Hepatocyte (in vitro differentiated cells): ENCODE results near the gene CRABP1. TPM values are rescaled to one million over a fixed set of nuclear protein-coding genes. Genes with fewer than 3 reads are reported as not detected.

ENCODE experiments used
- DNase-seq: peaks from one replicate; pipeline ENCODE4 v3.0.0-alpha.2; 2016; ENCODE audit warnings: low spot score
- H2AFZ ChIP-seq: fragments of 200-600 bp; sonication (generic); 2 replicates; pipeline ENCODE4 v1.6.0; 2016; ENCODE audit warnings: antibody characterized with exemption, mild to moderate bottlenecking
- H3K27ac ChIP-seq: fragments of 200-600 bp; sonication (generic); 2 replicates; pipeline ENCODE4 v1.5.1; 2016; ENCODE audit warnings: mild to moderate bottlenecking
- H3K27me3 ChIP-seq: fragments of 200-600 bp; sonication (generic); 2 replicates; pipeline ENCODE4 v1.6.1; 2016
- H3K36me3 ChIP-seq: fragments of 200-600 bp; sonication (generic); replicated peaks from 2 replicates; pipeline ENCODE4 v1.5.1; 2016; ENCODE audit warnings: low read depth; ENCODE audit not compliant: insufficient read depth
- H3K4me1 ChIP-seq: fragments of 200-600 bp; sonication (generic); 2 replicates; pipeline ENCODE4 v1.5.1; 2016; ENCODE audit warnings: mild to moderate bottlenecking, moderate library complexity; ENCODE audit not compliant: insufficient read depth
- H3K4me2 ChIP-seq: fragments of 200-600 bp; sonication (generic); 2 replicates; pipeline ENCODE4 v1.6.0; 2016
- H3K4me3 ChIP-seq: fragments of 200-600 bp; sonication (generic); 2 replicates; pipeline ENCODE4 v1.5.1; 2016; ENCODE audit warnings: mild to moderate bottlenecking
- H3K79me2 ChIP-seq: fragments of 200-600 bp; sonication (generic); 2 replicates; pipeline ENCODE4 v1.6.0; 2017; ENCODE audit warnings: mild to moderate bottlenecking
- H3K9me2 ChIP-seq: fragments of 200-600 bp; sonication (generic); replicated peaks from 2 replicates; pipeline ENCODE4 v1.6.0; 2017; ENCODE audit warnings: mild to moderate bottlenecking; ENCODE audit not compliant: insufficient read depth
- H3K9me3 ChIP-seq: fragments of 200-600 bp; sonication (generic); 2 replicates; pipeline ENCODE4 v1.5.1; 2016; ENCODE audit warnings: low read depth, mild to moderate bottlenecking
- H4K20me1 ChIP-seq: fragments of 200-600 bp; sonication (generic); 2 replicates; pipeline ENCODE4 v1.6.0; 2016; ENCODE audit warnings: mild to moderate bottlenecking; ENCODE audit not compliant: insufficient read depth, poor library complexity, severe bottlenecking
- CTCF ChIP-seq: fragments of 200-600 bp; sonication (generic); IDR thresholded peaks from 2 replicates; pipeline ENCODE4 v1.5.1; 2016; ENCODE audit warnings: antibody characterized with exemption, mild to moderate bottlenecking; ENCODE audit not compliant: poor library complexity
- EZH2 ChIP-seq: fragments of 200-600 bp; sonication (generic); IDR thresholded peaks from 2 replicates; pipeline ENCODE4 v1.6.1; 2016; ENCODE audit warnings: antibody characterized with exemption, mild to moderate bottlenecking, borderline replicate concordance
- EZH2phosphoT487 ChIP-seq: fragments of 200-600 bp; sonication (generic); IDR thresholded peaks from one replicate; pipeline ENCODE4 v1.6.1; 2018; ENCODE audit warnings: antibody characterized with exemption, mild to moderate bottlenecking, low read depth, moderate library complexity; ENCODE audit not compliant: unreplicated experiment, severe bottlenecking
- WGBS: methylation state at CpG from one replicate; pipeline ENCODE4 v1.1.6; 2016; ENCODE audit warnings: low lambda C conversion rate; ENCODE audit errors: missing lambda C conversion rate; 5-methylcytosine and 5-hydroxymethylcytosine counted together
- polyA plus RNA-seq: library from polyadenylated mRNA; unstranded; fragments of >200 nt; fragmentation: Nextera tagmentation; extraction: Ambion mirVana; gene quantifications from 2 replicates; pipeline ENCODE4 v1.2.1, GENCODE V29; 2016
- total RNA-seq: library from RNA; depleted of rRNA; stranded (reverse); fragments of >200 nt; gene quantifications from 2 replicates; pipeline ENCODE4 v1.2.3, GENCODE V29; 2014

The CRABP1 gene
- total and polyA plus RNA-seq, 2 experiments from 2014 or later = 140 to 179 TPM

- no peak for TF ChIP-seq EZH2phosphoT487
- no peak for TF ChIP-seq EZH2
- TF ChIP-seq CTCF = no peak
- Histone ChIP-seq H3K9me2 (no peaks in the 10 kb centered on the region), H3K9me3 (no peaks in the 10 kb centered on the region), H3K4me1 (peaks cover 14% of the 10 kb centered on the region), H3K4me2 (no peak overlapping the region), H3K36me3 (no peaks in the 10 kb centered on the region), H2AFZ (no peak overlapping the region), H3K4me3 (no peak overlapping the region), H3K27me3 (no peaks in the 10 kb centered on the region), H4K20me1 (no peaks in the 10 kb centered on the region), H3K27ac (no peak overlapping the region), H3K79me2 (no peaks in the 10 kb centered on the region)
- 65% methylated on average over 7 of the region's 7 CpGs for whole genome bisulfite sequencing
- DNase-seq = no peak
Observed at GRCh38 chr15:78314181-78314581, 26.0 kb upstream of the CRABP1 start.

DNA sequence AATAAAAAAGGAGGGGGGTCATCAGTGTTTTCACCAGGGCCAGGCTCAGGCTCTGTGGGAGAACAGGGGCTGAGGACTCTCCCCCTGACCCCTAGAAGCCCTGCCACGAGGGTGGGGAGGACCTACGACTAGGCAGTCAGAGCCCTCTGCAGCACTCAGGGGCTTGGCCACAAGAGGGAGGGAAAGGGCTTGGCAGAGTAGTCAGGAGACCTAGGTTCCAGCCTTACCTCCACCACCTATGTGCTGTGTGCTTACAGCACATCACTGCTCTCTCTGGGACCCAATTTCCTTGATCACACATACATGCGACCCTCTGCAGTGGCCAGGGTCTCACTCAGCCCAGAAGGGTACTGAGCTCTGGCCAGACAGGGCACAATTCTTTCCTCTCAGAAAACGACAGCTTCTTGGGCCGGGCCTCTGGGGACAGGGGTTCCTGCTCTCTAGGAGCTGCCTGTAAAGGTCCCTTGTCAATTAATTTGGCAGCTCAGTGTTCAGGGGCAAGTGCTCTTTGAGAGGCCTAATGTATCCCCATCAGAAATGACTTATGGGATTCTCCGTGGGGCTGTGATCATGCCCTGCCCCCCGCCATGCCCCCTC is 24.4 kb upstream of the CRABP1 start:
- H4K20me1 ChIP-seq = no peaks in the 10 kb centered on the region
- no peaks in the 10 kb centered on the region for H3K9me2 ChIP-seq
- no peaks in the 10 kb centered on the region for H3K27me3 ChIP-seq
- H3K36me3 ChIP-seq = no peaks in the 10 kb centered on the region
- H3K79me2 ChIP-seq = no peaks in the 10 kb centered on the region
- H2AFZ ChIP-seq = no peak overlapping the region
- no peak overlapping the region for H3K4me3 ChIP-seq
- H3K4me2 ChIP-seq = no peak overlapping the region
- 77% methylated on average over 7 of the region's 7 CpGs for WGBS
- peak overlapping the region; percentile 98 for H3K27ac ChIP-seq
- TF ChIP-seq EZH2phosphoT487 = no peak
- peak; percentile 44 for TF ChIP-seq CTCF
- DNase-seq = peak; percentile 60
- H3K4me1 ChIP-seq = peaks cover 14% of the 10 kb centered on the region
- no peaks in the 10 kb centered on the region for H3K9me3 ChIP-seq

GRCh38 chr15:78316283-78317083 is 23.7 kb upstream of the CRABP1 start:
- WGBS = 46% methylated on average over 17 of the region's 17 CpGs
- Histone ChIP-seq H3K4me1 (peaks cover 14% of the 10 kb centered on the region), H3K4me2 (peak overlapping the region; percentile 34), H2AFZ (no peak overlapping the region), H3K9me3 (no peaks in the 10 kb centered on the region), H3K4me3 (no peak overlapping the region), H3K9me2 (no peaks in the 10 kb centered on the region), H3K36me3 (no peaks in the 10 kb centered on the region), H3K27ac (peak overlapping the region; percentile 98), H3K27me3 (no peaks in the 10 kb centered on the region), H3K79me2 (no peaks in the 10 kb centered on the region), H4K20me1 (no peaks in the 10 kb centered on the region)
- DNase-seq = peak; percentile 76
- TF ChIP-seq EZH2phosphoT487 (no peak), CTCF (no peak), EZH2 (no peak)
